ENCODE data around the gene TGFBR1. TPM values are rescaled to one million over a fixed set of nuclear protein-coding genes. Genes with fewer than 3 reads are reported as not detected.
A peak's percentile ranks its signal among the peaks of the same experiment; 100 is the strongest.
"Not testable (repeated sequence)": the region's sequence is repeated elsewhere in the genome, so short reads cannot be mapped to it uniquely, and the experiment has no call there.

Gene TGFBR1
- polyA plus RNA-seq, 4 donors, result 44.4 to 52.3 (median 50.5) TPM

DNA sequence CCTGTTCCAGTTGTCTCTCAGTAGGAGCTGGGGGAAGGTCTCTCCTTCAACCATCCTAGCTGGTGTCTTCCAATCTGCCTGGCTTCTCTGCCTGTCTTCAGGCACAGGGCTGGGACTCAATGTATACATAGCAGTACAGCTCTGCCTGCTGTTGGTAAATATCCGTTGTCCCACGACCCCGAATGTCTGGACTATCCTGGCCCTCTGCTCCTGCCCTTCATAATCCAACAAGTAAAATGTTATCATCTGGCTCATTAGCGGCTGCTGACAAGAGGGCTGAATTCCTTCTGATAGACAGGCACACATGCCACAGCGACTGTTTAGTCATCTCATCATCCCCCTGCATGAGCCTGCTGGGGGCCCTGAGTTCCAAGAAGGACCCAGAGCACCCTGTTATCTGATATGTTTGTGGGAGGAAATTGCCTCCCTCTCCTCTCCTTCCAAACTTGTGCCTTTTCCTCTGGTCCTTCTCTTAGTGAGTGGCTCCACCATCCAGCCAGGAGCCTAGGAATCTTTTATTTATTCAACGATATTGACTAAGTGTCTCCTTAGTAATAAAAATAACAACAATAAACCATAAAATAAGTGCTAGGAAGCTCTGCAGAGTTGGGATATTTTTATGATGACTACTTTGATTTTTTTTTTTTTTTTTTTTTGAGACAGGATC lies 29.5 kb upstream of the TGFBR1 start:
- no peak for DNase-seq (ENCODE audit: low read depth in 4 of 4, low spot score in 3 of 4)

DNA sequence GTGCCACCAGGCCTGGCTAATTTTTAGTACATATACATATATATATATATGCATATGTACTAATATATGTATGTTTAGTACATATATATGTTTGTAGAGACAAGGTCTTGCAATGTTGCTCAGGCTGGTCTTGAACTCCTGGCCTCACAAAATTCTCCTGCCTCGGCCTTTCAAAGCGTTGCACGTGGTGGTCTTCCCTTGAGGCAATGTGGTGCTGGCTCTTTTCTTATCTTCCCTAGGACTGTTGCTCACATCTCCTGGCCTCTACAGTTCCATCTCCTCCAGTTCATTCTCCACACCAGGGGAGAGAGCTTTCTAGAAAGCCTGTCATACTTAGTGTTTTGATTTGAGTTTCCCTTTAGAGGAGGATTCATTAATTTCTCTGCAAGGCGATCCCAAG lies 28.9 kb upstream of the TGFBR1 start:
- no peak for DNase-seq (ENCODE audit: low read depth in 4 of 4, low spot score in 3 of 4)

DNA sequence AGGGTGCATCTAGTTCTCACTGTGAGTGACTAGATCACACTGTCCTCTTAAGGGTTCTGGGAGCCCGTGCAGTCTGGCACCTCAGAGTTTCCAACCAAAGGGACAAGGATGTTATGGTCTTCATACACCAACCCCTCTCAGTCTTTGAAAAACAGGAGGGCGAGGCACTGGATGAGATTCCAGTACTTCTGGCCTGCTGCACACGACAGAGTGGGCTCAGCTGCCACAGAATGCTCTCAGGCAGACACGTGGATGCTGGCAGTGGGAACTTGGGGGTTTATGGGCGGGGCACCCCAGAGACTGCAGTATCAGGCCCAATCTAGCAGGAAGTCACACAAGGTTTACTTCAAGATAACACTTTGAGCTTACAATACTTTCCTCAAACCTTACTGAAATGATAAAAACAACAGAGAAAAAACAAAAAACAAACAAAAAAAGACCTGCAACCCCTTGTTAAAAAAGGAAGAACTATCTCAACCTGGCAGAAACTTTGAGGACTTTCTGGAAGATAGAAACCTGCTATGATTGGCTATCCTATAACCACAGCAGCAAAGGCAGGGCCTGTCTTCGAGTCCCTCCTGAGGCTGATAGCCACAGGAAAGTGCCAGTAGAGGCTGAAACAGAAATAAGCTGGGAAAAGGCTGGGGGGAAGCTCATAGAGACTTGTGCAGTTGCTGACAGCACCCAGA lies 28.3 kb upstream of the TGFBR1 start:
- DNase-seq (ENCODE audit: low read depth in 4 of 4, low spot score in 3 of 4), result no peak

DNA sequence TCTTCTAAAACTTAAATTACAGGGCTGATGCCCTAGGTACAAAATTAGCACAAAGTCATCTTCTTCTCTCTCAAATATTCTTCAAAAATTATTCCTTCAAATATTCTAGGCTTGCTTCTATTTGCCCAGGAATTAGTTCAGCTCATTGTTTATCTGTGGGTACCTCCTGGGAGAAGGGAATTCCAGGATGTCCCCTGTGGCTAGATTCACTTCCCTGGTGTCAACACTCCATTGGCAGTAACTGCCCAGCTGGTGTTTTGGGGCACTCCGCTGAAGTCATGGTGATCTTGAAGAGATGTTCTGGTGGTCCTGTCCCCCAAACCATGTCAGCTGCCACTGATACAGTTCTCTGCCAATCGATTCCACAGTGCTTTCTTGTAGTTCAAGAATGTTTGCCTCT lies 26.2 kb upstream of the TGFBR1 start:
- DNase-seq (ENCODE audit: low read depth in 4 of 4, low spot score in 3 of 4), result no peak

DNA sequence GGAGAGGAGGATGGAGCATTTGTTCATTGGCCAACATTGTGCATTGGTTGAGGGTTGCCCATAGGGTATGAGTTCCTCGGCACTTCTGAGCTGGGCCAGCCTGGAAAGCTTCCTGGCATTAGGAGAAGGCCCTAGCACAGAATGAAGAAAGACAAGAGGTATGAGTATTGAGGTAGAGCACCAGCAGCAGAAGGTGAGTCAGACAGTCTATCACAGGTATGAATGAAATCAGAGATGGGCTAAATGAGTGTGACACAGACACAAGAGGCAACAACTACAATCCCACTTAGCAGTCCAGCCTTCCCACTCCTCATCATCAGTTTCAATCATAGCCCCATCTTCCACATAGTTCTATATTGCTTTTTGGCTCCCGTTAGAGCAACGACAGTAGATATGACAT lies 25.4 kb upstream of the TGFBR1 start:
- DNase-seq (ENCODE audit: low read depth in 4 of 4, low spot score in 3 of 4), result no peak

DNA sequence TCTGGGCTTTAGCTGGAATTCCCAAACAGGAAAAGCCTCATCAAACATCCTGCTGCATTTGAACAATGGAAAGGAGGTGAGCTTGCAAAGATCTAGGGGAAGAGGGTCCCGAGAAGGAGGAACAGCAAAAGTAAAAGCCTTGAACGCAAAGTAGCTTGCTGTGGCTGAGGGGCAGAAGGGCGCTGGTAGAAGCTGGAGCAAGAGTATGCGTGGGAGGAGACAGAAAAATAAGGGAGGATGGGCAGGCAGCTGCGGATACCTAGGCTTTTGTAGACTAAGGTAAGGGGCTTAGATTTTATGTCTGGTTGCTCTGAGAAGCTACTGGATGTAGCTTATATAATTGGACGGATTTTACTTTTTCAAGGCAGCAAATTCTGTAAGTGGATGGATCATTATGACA lies 21.9 kb upstream of the TGFBR1 start:
- DNase-seq (ENCODE audit: low read depth in 4 of 4, low spot score in 3 of 4), result no peak

DNA sequence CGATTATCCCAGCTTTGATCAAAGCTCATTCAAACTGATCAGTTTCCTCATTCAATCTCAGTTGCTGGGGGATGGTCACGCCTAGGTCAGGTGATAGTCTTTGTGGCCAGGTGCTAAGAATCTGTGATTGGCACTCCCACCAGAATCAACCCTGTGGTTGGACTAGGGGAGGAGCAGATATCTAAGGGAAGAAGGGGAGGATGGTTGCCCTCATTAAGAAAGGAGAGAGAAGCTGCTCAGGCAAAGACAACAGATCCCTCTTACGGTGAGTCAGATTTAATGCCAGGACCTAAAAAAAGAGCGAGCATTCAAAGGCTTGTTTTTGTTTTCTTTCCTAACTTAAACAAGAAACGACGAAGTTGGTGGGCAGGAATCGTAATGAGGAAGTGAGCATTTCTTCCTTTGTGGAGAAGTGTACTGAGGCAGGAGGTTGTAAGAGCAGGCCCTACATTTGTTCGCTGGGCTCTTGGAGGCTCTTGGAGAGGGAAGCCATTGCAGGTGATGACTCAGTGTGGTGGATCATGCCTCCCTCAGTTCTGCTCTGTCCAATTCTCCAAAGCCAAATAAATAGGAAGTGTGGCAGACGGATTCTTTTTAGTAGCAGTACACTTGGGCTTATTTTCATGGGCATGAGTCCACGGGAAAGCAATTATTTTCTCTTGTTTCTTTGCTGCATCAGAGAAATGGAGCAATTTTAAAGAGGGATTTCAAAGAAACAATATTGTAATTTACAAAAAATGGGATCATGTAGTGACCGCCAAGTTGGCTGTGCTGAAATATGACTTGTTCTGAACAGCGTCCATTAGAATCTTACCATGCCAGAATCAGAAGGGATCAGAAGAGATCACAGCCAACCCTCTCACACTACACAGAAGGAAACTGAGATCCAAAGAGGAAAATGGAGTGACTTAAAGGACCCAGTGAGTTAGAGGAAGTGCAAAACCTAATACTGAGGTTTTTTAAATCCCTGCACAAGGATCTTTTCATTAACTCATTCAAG lies 18.7 kb upstream of the TGFBR1 start:
- no peak for DNase-seq (ENCODE audit: low read depth in 4 of 4, low spot score in 3 of 4)

DNA sequence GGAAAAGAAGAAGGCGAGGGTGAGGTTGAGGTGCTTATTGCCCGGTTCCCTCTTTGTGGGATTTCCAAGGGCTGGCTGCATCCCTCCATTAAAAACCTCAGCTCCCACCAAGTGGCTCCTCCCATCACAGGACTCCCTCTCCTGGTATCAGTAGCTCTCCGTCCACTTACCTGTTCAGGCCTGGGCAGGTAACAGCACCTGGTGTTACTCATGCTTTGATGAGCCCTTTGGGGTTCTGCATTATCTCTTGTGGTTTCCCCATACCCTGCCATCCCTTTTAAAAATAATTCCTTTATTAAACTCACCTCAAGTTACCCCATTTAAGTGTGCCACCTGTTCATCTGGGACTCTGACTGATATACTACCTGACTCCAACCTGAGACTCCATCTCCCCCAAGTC lies 17.5 kb upstream of the TGFBR1 start:
- DNase-seq (ENCODE audit: low read depth in 4 of 4, low spot score in 3 of 4), result no peak

DNA sequence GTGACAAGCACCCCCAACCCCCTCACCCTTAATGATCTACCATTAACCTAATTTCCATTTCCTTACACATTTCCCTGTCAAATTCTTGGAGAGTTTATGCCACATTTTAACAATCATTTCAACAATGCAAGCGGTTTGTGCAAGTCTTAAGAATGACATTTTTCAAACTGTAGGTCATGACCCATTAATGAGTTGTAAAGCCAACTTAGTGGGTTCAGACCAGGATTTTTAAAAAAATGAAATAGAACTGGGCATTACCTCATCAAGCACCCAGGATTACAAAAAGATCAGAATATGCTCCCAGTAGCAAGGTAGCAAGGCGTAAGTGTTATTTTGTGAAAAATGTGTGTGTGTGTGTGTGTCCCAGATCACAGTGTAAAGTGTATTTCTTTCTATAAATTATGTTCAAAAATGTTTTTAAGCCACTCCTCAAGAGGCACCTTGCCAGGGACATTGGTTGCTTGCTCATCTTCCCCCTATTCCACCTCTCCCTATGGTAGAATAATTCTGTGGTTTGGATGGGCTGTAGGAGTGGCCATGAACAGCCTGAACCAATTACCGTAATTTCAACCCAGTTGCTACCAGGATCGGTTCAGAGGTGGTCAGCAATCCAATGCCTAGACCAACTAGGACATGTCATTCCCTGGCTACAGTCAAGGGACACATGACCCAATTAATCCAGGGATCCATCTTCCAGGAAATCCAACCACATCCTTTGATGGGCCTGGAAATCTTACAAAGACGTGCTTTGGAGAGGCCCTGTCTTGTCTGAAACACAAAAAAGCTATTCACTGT lies 14.4 kb upstream of the TGFBR1 start:
- no peak for DNase-seq (ENCODE audit: low read depth in 4 of 4, low spot score in 3 of 4)

DNA sequence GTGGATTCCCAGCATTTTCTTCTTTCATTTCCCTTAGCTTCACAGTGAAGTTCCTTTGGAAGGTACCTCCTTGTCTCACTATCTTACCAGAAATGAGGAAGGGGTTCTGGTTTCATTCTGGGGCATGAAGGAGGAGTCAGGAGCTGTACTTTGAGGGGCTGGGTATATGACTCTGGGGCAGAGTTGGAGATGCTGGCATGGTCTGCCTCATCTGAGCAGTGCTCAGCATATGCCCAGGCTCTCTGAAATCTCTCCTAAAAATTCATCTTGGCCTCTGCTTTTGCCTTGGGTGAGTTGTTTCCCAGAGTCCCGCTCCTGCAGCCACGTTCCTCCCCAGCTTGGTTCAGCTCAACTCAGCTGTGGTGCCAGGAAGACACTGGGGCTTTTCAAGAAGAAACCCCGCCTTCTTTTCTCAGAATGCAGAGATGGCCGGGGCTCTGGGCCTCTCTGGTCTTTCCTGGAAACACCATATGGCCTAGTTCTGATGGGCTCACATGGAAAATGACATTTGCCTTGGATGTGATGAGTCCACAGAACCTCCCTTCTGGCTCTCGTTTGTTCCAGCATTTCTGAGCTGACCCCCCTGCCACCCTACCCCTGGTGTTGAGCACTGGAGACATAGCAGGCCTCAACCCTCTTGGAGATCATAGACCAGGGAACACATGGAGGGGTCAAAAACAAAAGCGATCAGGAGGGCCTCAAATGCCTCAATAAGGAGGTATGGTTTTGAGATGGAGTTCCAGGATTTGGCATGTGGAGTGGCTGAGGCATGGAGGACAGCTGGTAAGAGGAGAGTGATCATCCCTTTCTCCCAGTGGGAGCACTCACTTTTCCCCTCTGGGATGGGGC lies 12.0 kb upstream of the TGFBR1 start:
- no peak for DNase-seq (ENCODE audit: low read depth in 4 of 4, low spot score in 3 of 4)

DNA sequence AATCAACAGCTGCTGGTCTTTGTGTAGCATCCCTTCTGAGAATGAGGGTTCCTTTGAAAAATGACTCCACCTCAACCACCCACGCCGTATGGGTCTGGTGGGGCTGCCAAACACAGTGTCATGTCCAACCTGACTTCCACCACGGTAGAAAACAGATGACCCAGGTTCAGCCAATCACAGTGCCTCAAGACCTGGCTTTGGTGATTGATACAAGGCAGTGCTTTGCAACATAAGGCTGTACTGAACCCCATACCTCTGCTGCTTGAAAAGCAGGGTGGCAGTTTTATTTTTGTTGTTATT lies 11.5 kb upstream of the TGFBR1 start:
- no peak for DNase-seq (ENCODE audit: low read depth in 4 of 4, low spot score in 3 of 4)

DNA sequence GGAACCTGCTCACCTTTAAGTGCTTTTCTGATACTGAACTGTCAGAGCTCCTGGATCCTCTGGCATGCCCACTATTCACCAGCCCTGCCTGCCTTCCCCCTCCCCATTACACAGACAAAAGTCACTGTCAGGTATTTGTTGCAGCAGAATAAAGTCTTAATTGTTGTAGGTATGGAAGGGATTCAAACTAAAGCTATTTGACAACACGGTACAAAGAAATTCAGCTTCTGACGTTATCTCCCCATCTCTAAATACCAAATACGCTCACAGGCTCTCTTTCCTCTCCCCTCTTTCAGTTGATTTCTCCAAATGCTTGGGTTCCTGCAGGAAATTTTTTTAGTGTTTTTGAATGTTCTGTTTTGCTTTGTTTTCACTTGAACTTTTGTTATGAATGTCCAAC lies 9.3 kb upstream of the TGFBR1 start:
- DNase-seq (ENCODE audit: low read depth in 4 of 4, low spot score in 3 of 4), result no peak

DNA sequence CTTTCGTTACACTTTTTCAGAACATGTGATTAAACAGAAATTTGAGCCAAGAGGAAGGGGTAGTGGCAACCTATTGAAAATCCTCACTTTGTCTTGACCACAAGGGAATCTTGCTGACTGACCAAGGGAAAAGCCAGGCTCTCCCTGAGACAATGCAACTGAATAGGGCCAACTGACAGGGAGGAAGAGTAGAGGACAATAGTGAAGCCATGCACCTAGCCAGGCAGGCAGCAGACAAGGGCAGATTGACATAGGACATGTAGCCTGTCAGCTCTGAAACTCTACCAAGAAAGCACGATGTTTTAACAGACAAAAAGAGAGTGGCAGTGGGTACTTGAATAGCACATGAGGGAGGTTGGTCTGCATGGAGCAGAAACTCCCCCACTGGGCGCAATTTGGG lies 8.5 kb upstream of the TGFBR1 start:
- no peak for DNase-seq (ENCODE audit: low read depth in 4 of 4, low spot score in 3 of 4)

DNA sequence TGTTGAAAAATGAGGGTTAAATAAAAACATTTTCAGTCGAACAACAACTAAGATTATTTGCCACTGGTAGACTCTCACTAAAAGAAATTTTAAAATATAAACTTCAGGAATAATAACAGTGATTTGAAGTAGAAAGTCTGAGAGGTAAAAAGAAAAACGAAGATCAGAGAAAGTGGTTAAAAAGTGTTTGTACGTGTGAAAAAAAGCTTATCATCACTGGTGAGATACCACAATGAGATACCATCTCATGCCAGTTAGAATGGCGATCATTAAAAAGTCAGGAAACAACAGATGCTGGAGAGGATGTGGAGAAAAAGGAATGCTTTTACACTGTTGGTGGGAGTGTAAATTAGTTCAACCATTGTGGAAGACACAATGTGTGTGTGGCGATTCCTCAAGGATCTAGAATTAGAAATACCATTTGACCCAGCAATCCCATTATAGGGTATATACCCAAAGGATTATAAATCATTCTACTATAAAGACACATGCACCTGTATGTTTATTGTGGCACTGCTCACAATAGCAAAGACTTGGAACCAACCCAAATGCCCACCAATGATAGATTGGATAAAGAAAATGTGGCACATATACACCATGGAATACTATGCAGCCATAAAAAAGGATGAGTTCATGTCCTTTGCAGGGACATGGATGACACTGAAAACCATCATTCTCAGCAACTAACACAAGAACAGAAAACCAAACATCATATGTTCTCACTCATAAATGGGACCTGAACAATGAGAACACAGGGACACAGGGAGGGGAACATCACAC lies 4.9 kb upstream of the TGFBR1 start:
- DNase-seq (ENCODE audit: low read depth in 4 of 4, low spot score in 3 of 4), result not testable (repeated sequence)

DNA sequence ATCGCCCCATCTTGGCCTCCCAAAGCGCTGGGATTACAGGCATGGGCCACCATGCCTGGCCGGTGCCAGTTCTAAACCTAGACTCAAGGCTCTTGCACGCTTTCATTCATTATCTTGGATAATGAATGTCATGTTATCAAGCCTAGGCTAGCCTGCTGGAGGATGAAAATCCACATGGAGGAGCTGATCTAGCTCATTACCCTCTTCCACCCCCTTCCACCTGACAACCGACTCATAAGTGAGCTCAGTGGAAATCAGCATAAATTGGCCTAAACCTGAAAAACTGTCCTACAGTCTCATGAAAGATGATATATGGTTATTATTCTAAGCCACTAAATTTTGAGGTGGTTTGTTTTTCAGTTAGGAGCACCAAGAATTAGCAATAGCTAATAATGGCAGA lies 3.6 kb upstream of the TGFBR1 start:
- DNase-seq (ENCODE audit: low read depth in 4 of 4, low spot score in 3 of 4), result no peak

DNA sequence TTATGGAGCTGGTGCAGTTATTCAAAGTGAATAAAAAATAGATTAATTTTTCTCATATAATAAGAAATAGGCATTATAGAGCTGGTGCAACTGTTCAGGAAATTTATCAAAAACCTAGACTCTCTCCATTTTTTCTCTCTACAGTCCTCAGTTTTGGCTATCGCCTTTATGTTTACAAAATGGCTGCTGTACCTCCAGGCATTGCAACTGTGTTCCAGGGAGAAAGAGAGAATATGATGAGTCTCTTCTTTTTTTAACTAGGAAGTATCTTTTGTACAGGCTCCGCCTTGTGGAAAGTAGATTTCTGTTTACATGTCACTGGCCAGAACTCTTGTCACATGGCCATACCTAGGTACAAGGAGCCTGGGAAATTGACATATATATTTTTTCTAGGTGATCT lies 3.1 kb upstream of the TGFBR1 start:
- DNase-seq (ENCODE audit: low read depth in 4 of 4, low spot score in 3 of 4), result no peak

DNA sequence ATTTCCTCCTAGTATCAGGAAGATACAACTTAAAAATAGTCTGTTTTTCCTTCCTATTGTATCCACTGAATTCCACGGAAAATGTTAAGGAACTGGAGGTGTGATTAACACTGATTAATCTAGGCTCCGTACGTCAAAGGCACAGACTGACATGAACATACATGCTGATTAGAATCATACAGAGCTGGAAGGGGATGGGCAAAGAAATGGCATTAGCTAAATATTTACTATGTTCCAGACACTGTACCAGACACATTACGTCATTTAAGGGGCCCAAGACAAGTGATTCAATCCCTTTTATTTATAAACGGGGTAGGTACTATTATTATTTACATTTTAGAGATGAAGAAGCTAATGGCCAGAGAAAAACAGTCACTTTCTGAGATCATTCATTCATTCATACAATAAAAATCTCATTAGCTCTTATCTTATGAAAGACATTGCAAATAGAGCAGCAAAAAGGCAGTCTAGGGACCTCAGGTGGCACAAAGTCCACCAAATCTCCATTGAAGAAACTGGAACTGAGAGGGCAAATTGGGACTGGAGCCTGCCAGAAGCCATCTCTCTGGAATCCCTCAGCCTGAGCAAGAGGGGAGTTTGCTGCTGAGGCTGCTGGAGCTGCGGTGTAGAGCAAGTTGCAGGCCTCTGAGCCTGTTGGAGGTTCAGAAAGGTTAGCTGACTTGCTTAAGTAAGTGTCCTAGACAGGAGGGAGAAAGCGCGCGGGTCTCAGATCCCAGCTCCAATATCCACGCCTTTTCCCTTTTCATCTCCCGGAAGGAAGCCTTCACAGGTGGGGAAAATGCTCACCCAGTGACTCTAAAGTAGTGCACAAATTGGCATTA lies 1.6 kb upstream of the TGFBR1 start:
- DNase-seq (ENCODE audit: low read depth in 4 of 4, low spot score in 3 of 4), result no peak

DNA sequence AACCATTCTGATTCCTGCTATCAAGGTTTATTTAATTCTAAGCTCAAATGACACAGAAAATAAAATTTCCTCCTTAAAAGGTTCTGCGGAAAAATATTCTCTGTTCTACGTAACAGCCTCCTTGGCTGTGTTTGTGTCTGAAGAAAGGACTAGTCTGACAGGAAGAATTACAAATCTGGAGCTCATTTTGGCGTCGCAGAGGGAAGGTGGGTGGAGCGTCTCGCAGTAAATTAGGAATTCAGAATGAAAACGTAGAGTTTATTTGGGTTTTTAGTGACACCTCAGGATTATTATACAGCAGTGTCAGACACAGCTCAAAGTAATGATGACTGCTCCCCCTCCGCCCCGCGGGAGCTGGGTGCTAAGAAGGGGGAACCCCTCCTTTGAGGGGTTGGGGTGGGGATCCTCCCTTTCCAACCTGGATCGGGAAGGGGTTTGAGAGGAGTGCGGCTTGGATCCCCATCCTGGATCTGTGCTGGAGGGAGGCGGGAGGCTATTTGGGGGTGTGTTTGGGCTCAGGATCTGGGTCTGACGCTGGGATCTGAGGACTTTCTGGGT lies 933 bp upstream of the TGFBR1 start:
- peak in 1 of 4 donors; percentile 5 for DNase-seq (ENCODE audit: low read depth in 4 of 4, low spot score in 3 of 4)
